AG10803 (cell line): Measurements from ENCODE around the gene FNDC3B.

Experiments used
- DNase-seq: peaks from one replicate; pipeline ENCODE4 v3.0.0; 2010; ENCODE audit warnings: low read depth
- H3K4me3 ChIP-seq: 2 replicates; pipeline ENCODE4 v1.5.1; 2011; ENCODE audit warnings: mild to moderate bottlenecking, low read length, control low read depth
- TF ChIP-seq, protein P1 (sequence below): conservative IDR thresholded peaks from 2 replicates; pipeline ENCODE4 v1.5.1; 2011; ENCODE audit warnings: mild to moderate bottlenecking, low read length, control low read depth, inconsistent platforms

The FNDC3B gene

DNA sequence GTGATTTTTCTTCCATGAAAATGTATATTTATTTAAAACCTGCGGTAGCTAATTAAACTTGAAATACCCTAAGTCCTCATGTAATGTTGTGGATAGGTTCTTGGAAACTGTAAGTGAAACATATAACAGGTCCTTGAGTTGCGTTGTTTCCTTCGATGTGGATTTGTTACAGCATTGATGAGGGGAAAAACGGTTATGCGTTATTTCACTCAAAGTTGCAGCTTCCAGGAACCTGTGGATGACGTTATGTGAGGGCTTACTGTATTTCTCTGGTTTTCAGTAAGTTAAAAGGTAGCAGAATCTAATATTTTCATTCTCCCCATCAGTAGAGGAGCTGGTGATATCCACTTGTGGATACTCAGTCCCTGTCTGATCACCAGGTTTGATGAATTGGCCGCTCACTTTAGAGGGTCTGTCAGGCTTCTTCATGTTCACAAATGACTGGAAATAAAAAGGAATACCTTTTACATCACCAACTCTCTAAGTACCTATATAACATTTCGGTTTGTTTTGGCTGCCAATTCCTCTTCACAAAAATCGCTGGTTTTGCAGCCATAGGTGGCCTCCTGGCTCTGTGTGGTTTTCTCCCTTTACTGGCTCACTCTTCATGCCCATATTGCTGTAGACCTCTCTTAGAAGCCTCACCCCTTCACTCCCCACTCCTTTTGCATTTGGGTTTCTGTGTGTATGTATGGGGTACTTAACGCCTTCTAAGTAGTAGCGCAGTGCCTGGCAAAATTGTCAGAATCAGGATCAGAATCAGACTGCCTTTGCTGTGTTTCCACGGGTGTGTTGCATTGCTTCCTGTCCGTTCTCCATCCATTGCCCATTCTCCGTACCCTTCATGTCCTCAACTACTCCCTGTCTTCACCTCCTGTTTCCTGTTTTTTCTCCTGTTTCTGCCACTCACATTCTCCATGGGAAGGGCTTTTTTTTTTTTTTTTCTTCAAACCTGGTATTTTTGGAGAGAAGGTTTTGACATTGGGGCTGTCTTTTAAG lies 112.6 kb downstream of the FNDC3B start:
- no peak for DNase-seq
- TF ChIP-seq, protein P1, sequence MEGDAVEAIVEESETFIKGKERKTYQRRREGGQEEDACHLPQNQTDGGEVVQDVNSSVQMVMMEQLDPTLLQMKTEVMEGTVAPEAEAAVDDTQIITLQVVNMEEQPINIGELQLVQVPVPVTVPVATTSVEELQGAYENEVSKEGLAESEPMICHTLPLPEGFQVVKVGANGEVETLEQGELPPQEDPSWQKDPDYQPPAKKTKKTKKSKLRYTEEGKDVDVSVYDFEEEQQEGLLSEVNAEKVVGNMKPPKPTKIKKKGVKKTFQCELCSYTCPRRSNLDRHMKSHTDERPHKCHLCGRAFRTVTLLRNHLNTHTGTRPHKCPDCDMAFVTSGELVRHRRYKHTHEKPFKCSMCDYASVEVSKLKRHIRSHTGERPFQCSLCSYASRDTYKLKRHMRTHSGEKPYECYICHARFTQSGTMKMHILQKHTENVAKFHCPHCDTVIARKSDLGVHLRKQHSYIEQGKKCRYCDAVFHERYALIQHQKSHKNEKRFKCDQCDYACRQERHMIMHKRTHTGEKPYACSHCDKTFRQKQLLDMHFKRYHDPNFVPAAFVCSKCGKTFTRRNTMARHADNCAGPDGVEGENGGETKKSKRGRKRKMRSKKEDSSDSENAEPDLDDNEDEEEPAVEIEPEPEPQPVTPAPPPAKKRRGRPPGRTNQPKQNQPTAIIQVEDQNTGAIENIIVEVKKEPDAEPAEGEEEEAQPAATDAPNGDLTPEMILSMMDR = no peak
- H3K4me3 ChIP-seq = no peak overlapping the region

DNA sequence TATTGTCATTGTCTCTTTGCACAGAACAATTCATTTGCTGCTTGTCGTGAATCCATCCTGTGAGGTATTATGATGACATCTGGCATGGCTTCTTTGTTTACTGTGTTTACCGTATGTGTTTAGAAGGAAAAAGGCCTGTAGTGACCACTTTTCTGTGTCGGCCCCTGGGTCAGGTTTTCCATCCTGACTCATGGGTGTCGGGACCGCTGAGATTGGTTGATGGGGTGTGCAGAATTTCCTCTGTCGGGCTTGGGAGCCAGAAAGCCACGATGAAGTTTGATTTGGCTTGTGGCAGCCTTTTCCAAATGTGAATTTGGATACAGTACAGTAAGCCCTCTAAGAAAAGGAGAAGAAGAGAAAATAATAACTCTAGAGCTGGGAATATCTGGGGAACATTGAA lies 113.5 kb downstream of the FNDC3B start:
- TF ChIP-seq, protein P1 = no peak
- DNase-seq = peak; percentile 55
- H3K4me3 ChIP-seq = peak overlapping the region; percentile 18

DNA sequence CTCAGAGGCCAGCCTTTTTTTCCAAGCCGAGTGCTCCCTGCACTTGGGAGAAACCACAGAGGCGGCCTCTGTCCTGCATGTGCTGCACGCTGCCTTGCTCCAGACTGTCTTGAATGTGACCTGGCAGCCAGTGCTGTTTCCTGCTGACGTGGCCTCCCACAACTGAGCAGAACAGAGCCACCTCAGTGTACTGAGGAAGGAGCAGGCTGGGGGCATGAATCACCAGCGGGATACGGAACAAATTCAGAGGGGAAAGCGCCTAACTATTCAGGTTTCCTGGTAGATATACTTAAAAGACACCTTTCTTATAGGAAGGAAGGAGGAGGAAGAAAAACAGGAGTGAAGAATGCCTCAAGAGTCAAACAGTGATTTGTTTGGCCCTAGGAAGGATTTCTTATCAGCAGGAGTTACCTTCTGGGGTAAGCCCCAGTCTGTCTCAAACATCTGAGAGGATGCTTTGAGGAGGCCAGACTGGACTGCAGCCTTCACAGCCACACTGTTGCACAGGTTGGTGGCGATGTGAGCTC lies 114.0 kb downstream of the FNDC3B start:
- TF ChIP-seq, protein P1 = no peak
- no peak overlapping the region; the same call in 1 of the 2 replicates for H3K4me3 ChIP-seq
- peak; percentile 98 for DNase-seq

DNA sequence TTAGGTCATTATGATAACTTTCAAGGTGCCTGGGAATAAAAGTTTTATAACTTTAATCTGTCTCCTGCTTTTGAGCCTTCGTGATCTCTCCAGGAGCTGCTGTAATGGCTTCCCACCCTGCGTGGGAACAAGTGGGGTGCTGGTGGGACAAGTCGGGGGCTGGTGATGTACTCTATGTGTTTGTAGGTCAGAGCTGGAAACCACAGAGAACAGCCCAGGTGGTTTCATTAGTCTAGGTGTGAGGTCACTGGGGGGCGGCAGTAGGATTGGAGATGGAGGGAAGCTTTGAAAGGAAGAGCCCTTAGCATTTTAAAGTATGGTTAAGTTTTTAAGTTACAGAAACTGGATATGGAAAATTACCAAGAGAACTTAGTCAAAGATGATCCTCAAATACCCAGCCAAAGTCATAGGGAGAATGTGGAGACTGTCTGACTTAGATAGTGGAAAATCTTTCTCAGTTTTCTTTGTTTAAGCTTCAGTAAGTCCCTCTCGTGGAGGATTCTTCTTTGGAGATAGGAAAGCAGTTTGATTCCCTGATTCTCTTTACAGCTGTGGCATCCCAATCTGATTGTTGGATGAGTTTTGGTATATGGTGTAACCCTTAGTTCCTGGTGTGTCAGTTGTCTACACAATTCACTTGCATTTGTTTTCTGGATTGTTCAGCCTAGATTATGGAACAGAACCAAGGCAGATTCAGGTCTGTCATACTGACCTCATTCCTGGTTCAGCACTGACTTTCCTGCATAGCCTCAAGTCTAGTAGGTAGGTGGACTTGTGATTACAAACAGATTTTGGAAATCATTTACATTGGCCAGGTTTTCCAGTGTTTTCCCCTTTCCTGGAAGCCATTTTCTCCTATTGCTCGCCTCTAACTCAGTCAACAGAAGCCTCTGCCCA lies 115.6 kb downstream of the FNDC3B start:
- H3K4me3 ChIP-seq = no peak overlapping the region
- TF ChIP-seq, protein P1 = no peak
- DNase-seq = no peak

DNA sequence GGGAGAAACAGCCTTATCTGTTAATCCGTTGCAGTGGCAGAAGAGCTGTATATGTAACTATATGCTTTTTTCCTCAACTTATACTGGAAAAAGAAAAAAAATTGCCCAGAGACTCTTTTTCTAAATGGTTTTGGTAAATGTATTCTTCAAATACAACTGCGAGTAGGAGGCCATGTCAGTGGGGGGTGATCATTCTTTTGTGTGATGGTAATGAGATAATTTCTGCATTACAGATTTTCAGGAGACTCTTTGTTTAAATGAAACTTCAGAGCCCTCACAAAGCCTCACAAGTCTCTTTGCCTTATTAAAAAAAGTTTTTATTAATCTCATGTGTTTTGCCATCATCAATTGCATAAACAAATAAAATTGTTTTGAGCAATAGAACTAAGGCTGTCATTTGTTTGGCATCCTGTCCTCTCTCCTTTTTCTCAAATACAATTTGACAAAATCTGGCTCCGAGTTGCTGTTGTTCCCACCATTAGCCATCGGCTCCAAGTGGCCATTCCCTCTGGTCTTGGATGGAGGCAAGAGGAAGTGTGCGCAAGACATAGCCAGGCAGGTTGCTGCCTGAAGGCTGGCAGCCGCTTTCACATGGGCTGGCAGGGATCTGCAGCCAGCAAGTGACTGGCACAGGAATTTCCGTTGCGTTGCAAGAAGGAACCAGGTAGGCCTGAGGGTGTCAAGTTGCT lies 116.7 kb downstream of the FNDC3B start:
- no peak for DNase-seq
- H3K4me3 ChIP-seq = no peak overlapping the region
- TF ChIP-seq, protein P1 = no peak

DNA sequence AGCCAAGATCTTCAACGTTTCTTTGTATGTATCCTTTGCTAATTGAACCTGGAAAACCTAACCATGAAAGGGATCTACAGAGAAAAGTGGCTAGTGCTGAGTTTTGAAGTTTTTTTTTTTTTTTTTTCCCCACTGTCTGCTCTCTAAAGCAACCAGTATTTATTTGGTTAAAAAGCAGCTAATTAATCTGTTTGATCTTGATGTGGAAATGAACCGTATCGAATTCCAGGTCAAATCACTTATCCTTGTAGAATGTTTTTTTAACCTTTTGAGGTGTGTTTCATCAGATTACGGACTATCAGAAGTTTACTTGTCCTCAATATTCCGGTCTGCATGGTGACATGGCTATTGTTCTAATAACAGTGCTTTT lies 117.2 kb downstream of the FNDC3B start:
- TF ChIP-seq, protein P1 = no peak
- no peak for DNase-seq
- H3K4me3 ChIP-seq = no peak overlapping the region
